ENCODE measurements around the gene SORCS2. TPM values are rescaled to one million over a fixed set of nuclear protein-coding genes. Genes with fewer than 3 reads are reported as not detected.

SORCS2 gene
- total and polyA plus RNA-seq, 2 donors: 2.2 to 2.7 TPM

- DNase-seq (ENCODE audit: low read depth in 6 of 9, low spot score in 9 of 9): no peak
- Histone ChIP-seq H3K27me3 (ENCODE audit: control insufficient read depth in 2 of 2, insufficient read depth in 1 of 2, low read length in 1 of 2) (no peaks in the 10 kb centered on the region), H3K36me3 (ENCODE audit: control insufficient read depth in 2 of 2, insufficient read depth in 2 of 2, low read length in 1 of 2) (no peaks in the 10 kb centered on the region), H3K4me1 (ENCODE audit: control insufficient read depth in 2 of 2, insufficient read depth in 2 of 2, low read length in 2 of 2) (no peaks in the 10 kb centered on the region), H3K4me3 (ENCODE audit: low read length in 2 of 2) (no peak overlapping the region), H3K27ac (ENCODE audit: low read depth in 1 of 2, low read length in 1 of 2) (no peak overlapping the region), H3K9me3 (ENCODE audit: control insufficient read depth in 2 of 2, insufficient read depth in 1 of 2, low read length in 1 of 2) (peaks cover 0 to 1% of the 10 kb centered on the region in 2 donors)
- WGBS: 70% methylated on average over 10 of the region's 10 CpGs
Measured at GRCh38 chr4:7344636-7345155, 152.4 kb downstream of the SORCS2 start.

GRCh38 chr4:7347981-7348380 lies 155.6 kb downstream of the SORCS2 start:
- no peaks in the 10 kb centered on the region for H3K4me1 ChIP-seq (ENCODE audit: control insufficient read depth in 2 of 2, insufficient read depth in 2 of 2, low read length in 2 of 2)
- H3K4me3 ChIP-seq (ENCODE audit: low read length in 2 of 2): no peak overlapping the region
- DNase-seq (ENCODE audit: low read depth in 6 of 9, low spot score in 9 of 9): no peak
- no peak overlapping the region for H3K27ac ChIP-seq (ENCODE audit: low read depth in 1 of 2, low read length in 1 of 2)
- 91% methylated on average over 7 of the region's 7 CpGs for WGBS
- H3K36me3 ChIP-seq (ENCODE audit: control insufficient read depth in 2 of 2, insufficient read depth in 2 of 2, low read length in 1 of 2): no peaks in the 10 kb centered on the region
- no peaks in the 10 kb centered on the region for H3K27me3 ChIP-seq (ENCODE audit: control insufficient read depth in 2 of 2, insufficient read depth in 1 of 2, low read length in 1 of 2)
- peaks cover 0 to 1% of the 10 kb centered on the region in 2 donors for H3K9me3 ChIP-seq (ENCODE audit: control insufficient read depth in 2 of 2, insufficient read depth in 1 of 2, low read length in 1 of 2)

GRCh38 chr4:7348946-7349900 lies 156.9 kb downstream of the SORCS2 start:
- Histone ChIP-seq H3K9me3 (ENCODE audit: control insufficient read depth in 2 of 2, insufficient read depth in 1 of 2, low read length in 1 of 2) (peaks cover 0 to 1% of the 10 kb centered on the region in 2 donors), H3K27me3 (ENCODE audit: control insufficient read depth in 2 of 2, insufficient read depth in 1 of 2, low read length in 1 of 2) (no peaks in the 10 kb centered on the region), H3K4me1 (ENCODE audit: control insufficient read depth in 2 of 2, insufficient read depth in 2 of 2, low read length in 2 of 2) (no peaks in the 10 kb centered on the region), H3K4me3 (ENCODE audit: low read length in 2 of 2) (no peak overlapping the region), H3K36me3 (ENCODE audit: control insufficient read depth in 2 of 2, insufficient read depth in 2 of 2, low read length in 1 of 2) (no peaks in the 10 kb centered on the region), H3K27ac (ENCODE audit: low read depth in 1 of 2, low read length in 1 of 2) (no peak overlapping the region)
- DNase-seq (ENCODE audit: low read depth in 6 of 9, low spot score in 9 of 9): no peak
- 92% methylated on average over 18 of the region's 18 CpGs for WGBS

- no peak for DNase-seq (ENCODE audit: low read depth in 6 of 9, low spot score in 9 of 9)
- no peaks in the 10 kb centered on the region for H3K36me3 ChIP-seq (ENCODE audit: control insufficient read depth in 2 of 2, insufficient read depth in 2 of 2, low read length in 1 of 2)
- H3K4me1 ChIP-seq (ENCODE audit: control insufficient read depth in 2 of 2, insufficient read depth in 2 of 2, low read length in 2 of 2): no peaks in the 10 kb centered on the region
- 90% methylated on average over 6 of the region's 6 CpGs for WGBS
- H3K27me3 ChIP-seq (ENCODE audit: control insufficient read depth in 2 of 2, insufficient read depth in 1 of 2, low read length in 1 of 2): no peaks in the 10 kb centered on the region
- peaks cover 0 to 1% of the 10 kb centered on the region in 2 donors for H3K9me3 ChIP-seq (ENCODE audit: control insufficient read depth in 2 of 2, insufficient read depth in 1 of 2, low read length in 1 of 2)
- H3K27ac ChIP-seq (ENCODE audit: low read depth in 1 of 2, low read length in 1 of 2): no peak overlapping the region
- H3K4me3 ChIP-seq (ENCODE audit: low read length in 2 of 2): no peak overlapping the region
Measured at GRCh38 chr4:7350396-7350795, 158.1 kb downstream of the SORCS2 start.

- DNase-seq (ENCODE audit: low read depth in 6 of 9, low spot score in 9 of 9): no peak
- WGBS: 84% methylated on average over 12 of the region's 12 CpGs
- H3K4me3 ChIP-seq (ENCODE audit: low read length in 2 of 2): no peak overlapping the region
- H3K9me3 ChIP-seq (ENCODE audit: control insufficient read depth in 2 of 2, insufficient read depth in 1 of 2, low read length in 1 of 2): peaks cover 0 to 1% of the 10 kb centered on the region in 2 donors
- no peaks in the 10 kb centered on the region for H3K4me1 ChIP-seq (ENCODE audit: control insufficient read depth in 2 of 2, insufficient read depth in 2 of 2, low read length in 2 of 2)
- H3K27ac ChIP-seq (ENCODE audit: low read depth in 1 of 2, low read length in 1 of 2): no peak overlapping the region
- no peaks in the 10 kb centered on the region for H3K36me3 ChIP-seq (ENCODE audit: control insufficient read depth in 2 of 2, insufficient read depth in 2 of 2, low read length in 1 of 2)
- no peaks in the 10 kb centered on the region for H3K27me3 ChIP-seq (ENCODE audit: control insufficient read depth in 2 of 2, insufficient read depth in 1 of 2, low read length in 1 of 2)
Measured at GRCh38 chr4:7351014-7351413, 158.7 kb downstream of the SORCS2 start.

GRCh38 chr4:7352486-7352885 lies 160.1 kb downstream of the SORCS2 start:
- H3K4me3 ChIP-seq (ENCODE audit: low read length in 2 of 2): no peak overlapping the region
- H3K27ac ChIP-seq (ENCODE audit: low read depth in 1 of 2, low read length in 1 of 2): no peak overlapping the region
- H3K36me3 ChIP-seq (ENCODE audit: control insufficient read depth in 2 of 2, insufficient read depth in 2 of 2, low read length in 1 of 2): no peaks in the 10 kb centered on the region
- WGBS: 79% methylated on average over 6 of the region's 6 CpGs
- H3K27me3 ChIP-seq (ENCODE audit: control insufficient read depth in 2 of 2, insufficient read depth in 1 of 2, low read length in 1 of 2): no peaks in the 10 kb centered on the region
- H3K4me1 ChIP-seq (ENCODE audit: control insufficient read depth in 2 of 2, insufficient read depth in 2 of 2, low read length in 2 of 2): no peaks in the 10 kb centered on the region
- peaks cover 0 to 1% of the 10 kb centered on the region in 2 donors for H3K9me3 ChIP-seq (ENCODE audit: control insufficient read depth in 2 of 2, insufficient read depth in 1 of 2, low read length in 1 of 2)
- DNase-seq (ENCODE audit: low read depth in 6 of 9, low spot score in 9 of 9): no peak

GRCh38 chr4:7353046-7353790 lies 160.9 kb downstream of the SORCS2 start:
- Histone ChIP-seq H3K4me3 (ENCODE audit: low read length in 2 of 2) (no peak overlapping the region), H3K4me1 (ENCODE audit: control insufficient read depth in 2 of 2, insufficient read depth in 2 of 2, low read length in 2 of 2) (no peaks in the 10 kb centered on the region), H3K27me3 (ENCODE audit: control insufficient read depth in 2 of 2, insufficient read depth in 1 of 2, low read length in 1 of 2) (no peaks in the 10 kb centered on the region), H3K27ac (ENCODE audit: low read depth in 1 of 2, low read length in 1 of 2) (no peak overlapping the region), H3K9me3 (ENCODE audit: control insufficient read depth in 2 of 2, insufficient read depth in 1 of 2, low read length in 1 of 2) (peaks cover 0 to 1% of the 10 kb centered on the region in 2 donors), H3K36me3 (ENCODE audit: control insufficient read depth in 2 of 2, insufficient read depth in 2 of 2, low read length in 1 of 2) (no peaks in the 10 kb centered on the region)
- DNase-seq (ENCODE audit: low read depth in 6 of 9, low spot score in 9 of 9): no peak
- 90% methylated on average over 7 of the region's 7 CpGs for WGBS

GRCh38 chr4:7353846-7354610 lies 161.7 kb downstream of the SORCS2 start:
- H3K27ac ChIP-seq (ENCODE audit: low read depth in 1 of 2, low read length in 1 of 2): no peak overlapping the region
- peaks cover 0 to under 1% of the 10 kb centered on the region in 2 donors for H3K9me3 ChIP-seq (ENCODE audit: control insufficient read depth in 2 of 2, insufficient read depth in 1 of 2, low read length in 1 of 2)
- H3K27me3 ChIP-seq (ENCODE audit: control insufficient read depth in 2 of 2, insufficient read depth in 1 of 2, low read length in 1 of 2): no peaks in the 10 kb centered on the region
- H3K4me3 ChIP-seq (ENCODE audit: low read length in 2 of 2): no peak overlapping the region
- H3K36me3 ChIP-seq (ENCODE audit: control insufficient read depth in 2 of 2, insufficient read depth in 2 of 2, low read length in 1 of 2): no peaks in the 10 kb centered on the region
- no peak for DNase-seq (ENCODE audit: low read depth in 6 of 9, low spot score in 9 of 9)
- H3K4me1 ChIP-seq (ENCODE audit: control insufficient read depth in 2 of 2, insufficient read depth in 2 of 2, low read length in 2 of 2): no peaks in the 10 kb centered on the region
- 92% methylated on average over 17 of the region's 17 CpGs for WGBS

All from thymus (tissue), 11 donors.